Upper lobe of right lung (tissue), 1 donor: Measurements from ENCODE around the gene BLVRA. TPM values are rescaled to one million over a fixed set of nuclear protein-coding genes. Genes with fewer than 3 reads are reported as not detected.
"Not testable (repeated sequence)": the region's sequence is repeated elsewhere in the genome, so short reads cannot be mapped to it uniquely, and the experiment has no call there.

Source experiments
- ATAC-seq: fragments of 200-7000 bp; cut with Tn5 transposase; one replicate; pipeline ENCODE4 v1.9.1; 2020; ENCODE audit warnings: mild to moderate bottlenecking, moderate library complexity
- DNase-seq: peaks from one replicate; pipeline ENCODE4 v3.0.0-alpha.2; 2020
- H3K27ac ChIP-seq: fragments of 200-600 bp; one replicate; pipeline ENCODE4 v1.8.0; 2022
- H3K27me3 ChIP-seq: fragments of 200-600 bp; one replicate; pipeline ENCODE4 v1.8.0; 2022; ENCODE audit warnings: mild to moderate bottlenecking
- H3K36me3 ChIP-seq: fragments of 200-600 bp; one replicate; pipeline ENCODE4 v1.8.0; 2022
- H3K4me1 ChIP-seq: fragments of 200-600 bp; one replicate; pipeline ENCODE4 v1.8.0; 2022
- H3K4me3 ChIP-seq: fragments of 200-600 bp; one replicate; pipeline ENCODE4 v1.8.0; 2022; ENCODE audit warnings: mild to moderate bottlenecking
- H3K9me3 ChIP-seq: fragments of 200-600 bp; one replicate; pipeline ENCODE4 v1.8.0; 2022
- CTCF ChIP-seq: fragments of 200-600 bp; IDR thresholded peaks from one replicate; pipeline ENCODE4 v1.8.0; 2022; ENCODE audit warnings: antibody characterized with exemption
- intact Hi-C: fragments of 100-400 bp; cut with DNase I; formaldehyde crosslinking; loops from one replicate; pipeline ENCODE4 v1.11.0; 2022
- total RNA-seq: library from RNA; stranded (reverse); fragmentation: NEBNext Ultra II Directional; extraction: Animal tissue kit (Norgen Biotek cat#: 25700); gene quantifications from one replicate; pipeline ENCODE4 v1.2.1, GENCODE V29; 2021
- donor health status: DM: no; HTN: yes; CAD: no; lungs with severe emphysema.

The BLVRA gene
- total RNA-seq, 1 donor from 2014 or later = 104 TPM

- intact Hi-C loops = no loop called here
- H3K9me3 ChIP-seq = no peaks in the 10 kb centered on the region
- H3K27me3 ChIP-seq = no peaks in the 10 kb centered on the region
- no peak overlapping the region for H3K27ac ChIP-seq
- no peak for TF ChIP-seq CTCF
- H3K4me3 ChIP-seq = no peak overlapping the region
- DNase-seq (no peak), ATAC-seq (no peak)
- H3K36me3 ChIP-seq = no peaks in the 10 kb centered on the region
- peaks cover 16% of the 10 kb centered on the region for H3K4me1 ChIP-seq
Measured at GRCh38 chr7:43725251-43725650, 33.2 kb upstream of the BLVRA start.

- no peak for DNase-seq
- TF ChIP-seq CTCF = no peak
- Histone ChIP-seq H3K27ac (no peak overlapping the region), H3K4me3 (no peak overlapping the region), H3K27me3 (no peaks in the 10 kb centered on the region), H3K4me1 (peaks cover 17% of the 10 kb centered on the region), H3K9me3 (no peaks in the 10 kb centered on the region), H3K36me3 (no peaks in the 10 kb centered on the region)
- ATAC-seq = no peak
- intact Hi-C loops = no loop called here
Measured at GRCh38 chr7:43726466-43726865, 32.0 kb upstream of the BLVRA start.

- H3K4me3 ChIP-seq = no peak overlapping the region
- H3K27ac ChIP-seq = no peak overlapping the region
- no peaks in the 10 kb centered on the region for H3K27me3 ChIP-seq
- H3K9me3 ChIP-seq = no peaks in the 10 kb centered on the region
- H3K36me3 ChIP-seq = no peaks in the 10 kb centered on the region
- DNase-seq (no peak), ATAC-seq (no peak)
- no peak for TF ChIP-seq CTCF
- H3K4me1 ChIP-seq = peaks cover 17% of the 10 kb centered on the region
- intact Hi-C loops = no loop called here
Measured at GRCh38 chr7:43727003-43727402, 31.5 kb upstream of the BLVRA start.

GRCh38 chr7:43727494-43727893 is 31.0 kb upstream of the BLVRA start:
- Histone ChIP-seq H3K9me3 (no peaks in the 10 kb centered on the region), H3K36me3 (no peaks in the 10 kb centered on the region), H3K4me3 (no peak overlapping the region), H3K4me1 (peaks cover 17% of the 10 kb centered on the region), H3K27ac (no peak overlapping the region), H3K27me3 (no peaks in the 10 kb centered on the region)
- TF ChIP-seq CTCF = no peak
- ATAC-seq = no peak
- DNase-seq = no peak
- intact Hi-C loops = no loop called here

GRCh38 chr7:43729214-43729923 is 29.1 kb upstream of the BLVRA start, which contains the start of gene COA1:
Gene COA1 (minus strand): TSS chr7:43729523. CDS start chr7:43648614, 80,909 bp downstream.
- Histone ChIP-seq H3K4me1 (peaks cover 17% of the 10 kb centered on the region), H3K27me3 (no peaks in the 10 kb centered on the region), H3K36me3 (no peaks in the 10 kb centered on the region), H3K27ac (peak within 1 kb of the TSS; percentile 81), H3K4me3 (peak within 1 kb of the TSS; percentile 94), H3K9me3 (no peaks in the 10 kb centered on the region)
- TF ChIP-seq CTCF = no peak
- intact Hi-C loops = no loop called here
- peak; percentile 100 for ATAC-seq
- DNase-seq = peak; percentile 92

- H3K9me3 ChIP-seq = no peaks in the 10 kb centered on the region
- H3K36me3 ChIP-seq = no peaks in the 10 kb centered on the region
- peak overlapping the region; percentile 81 for H3K27ac ChIP-seq
- ATAC-seq = no peak
- TF ChIP-seq CTCF = no peak
- DNase-seq = no peak
- peak overlapping the region; percentile 94 for H3K4me3 ChIP-seq
- intact Hi-C loops = no loop called here
- no peaks in the 10 kb centered on the region for H3K27me3 ChIP-seq
- peaks cover 17% of the 10 kb centered on the region for H3K4me1 ChIP-seq
Measured at GRCh38 chr7:43729924-43730248, 28.6 kb upstream of the BLVRA start.

- intact Hi-C loops, DNase-seq: not testable (repeated sequence)
Measured at GRCh38 chr7:43731494-43731893, 27.0 kb upstream of the BLVRA start.

GRCh38 chr7:43734575-43735332 is 23.7 kb upstream of the BLVRA start:
- DNase-seq, H3K4me3 ChIP-seq, H3K36me3 ChIP-seq, H3K4me1 ChIP-seq, H3K27me3 ChIP-seq, intact Hi-C loops, H3K27ac ChIP-seq, ATAC-seq, H3K9me3 ChIP-seq: not testable (repeated sequence)

More at GRCh38 chr7:43731494-43731893, 27.0 kb upstream of the BLVRA start:
- ATAC-seq, H3K9me3 ChIP-seq, H3K4me3 ChIP-seq, H3K36me3 ChIP-seq, H3K27me3 ChIP-seq, H3K27ac ChIP-seq: not testable (repeated sequence)
- peaks cover 17% of the 10 kb centered on the region for H3K4me1 ChIP-seq
